ENCODE measurements around the gene MEA1. TPM values are rescaled to one million over a fixed set of nuclear protein-coding genes. Genes with fewer than 3 reads are reported as not detected.

The MEA1 gene
- total RNA-seq, 1 experiment from 2014 or later: 200 TPM

- in situ Hi-C loops (cut with HindIII; ENCODE audit: low pct_unique_long_range_greater_than_20kb, low sequenced_read_pairs): no loop called here
- no peak for DNase-seq (ENCODE audit: low read depth)
Measured at GRCh38 chr6:42963179-42963854, 50.4 kb downstream of the MEA1 start.

- in situ Hi-C loops (cut with HindIII; ENCODE audit: low pct_unique_long_range_greater_than_20kb, low sequenced_read_pairs): no loop called here
- DNase-seq (ENCODE audit: low read depth): no peak
Measured at GRCh38 chr6:42962502-42963178, 51.1 kb downstream of the MEA1 start.

GRCh38 chr6:42962096-42962495 is 51.6 kb downstream of the MEA1 start:
- DNase-seq (ENCODE audit: low read depth): no peak
- in situ Hi-C loops (cut with HindIII; ENCODE audit: low pct_unique_long_range_greater_than_20kb, low sequenced_read_pairs): no loop called here

Other genes starting within 250 kb of the MEA1 start
- 1.9 TPM in 2 replicates for gene BICRAL, start 231.9 kb downstream of the MEA1 start, total RNA-seq (2014; rRNA removed; shearing (Covaris generic); ENCODE audit: low replicate concordance)
- gene RPL7L1, start 134.3 kb downstream of the MEA1 start, total RNA-seq (2014; rRNA removed; shearing (Covaris generic); ENCODE audit: low replicate concordance): 116 and 181 TPM in 2 replicates
- not detected in 2 replicates for gene PTCRA, start 97.9 kb downstream of the MEA1 start, total RNA-seq (2014; rRNA removed; shearing (Covaris generic); ENCODE audit: low replicate concordance)
- 69.2 and 70.4 TPM in 2 replicates for gene CNPY3, start 84.5 kb downstream of the MEA1 start, total RNA-seq (2014; rRNA removed; shearing (Covaris generic); ENCODE audit: low replicate concordance)
- 1.5 TPM in 1 of 2 replicates, not detected in the other for gene GNMT, start 53.2 kb downstream of the MEA1 start, total RNA-seq (2014; rRNA removed; shearing (Covaris generic); ENCODE audit: low replicate concordance)
- 29.2 and 31.4 TPM in 2 replicates for gene PEX6, start 34.8 kb downstream of the MEA1 start, total RNA-seq (2014; rRNA removed; shearing (Covaris generic); ENCODE audit: low replicate concordance)
- 41.1 and 50.7 TPM in 2 replicates for gene PPP2R5D, start 29.4 kb downstream of the MEA1 start, total RNA-seq (2014; rRNA removed; shearing (Covaris generic); ENCODE audit: low replicate concordance)
- gene KLHDC3, start 303 bp upstream of the MEA1 start, total RNA-seq (2014; rRNA removed; shearing (Covaris generic); ENCODE audit: low replicate concordance): 140 and 145 TPM in 2 replicates
- gene RRP36, start 7.7 kb upstream of the MEA1 start, total RNA-seq (2014; rRNA removed; shearing (Covaris generic); ENCODE audit: low replicate concordance): 79.1 and 98.6 TPM in 2 replicates
- gene CUL7, start 39.9 kb upstream of the MEA1 start, total RNA-seq (2014; rRNA removed; shearing (Covaris generic); ENCODE audit: low replicate concordance): 39.2 TPM in 2 replicates
- gene MRPL2, start 45.5 kb upstream of the MEA1 start, total RNA-seq (2014; rRNA removed; shearing (Covaris generic); ENCODE audit: low replicate concordance): 47.5 and 50.5 TPM in 2 replicates
- gene KLC4, start 45.7 kb upstream of the MEA1 start, total RNA-seq (2014; rRNA removed; shearing (Covaris generic); ENCODE audit: low replicate concordance): 49.3 and 61.6 TPM in 2 replicates
- 45.4 and 69.5 TPM in 2 replicates for gene PTK7, start 62.4 kb upstream of the MEA1 start, total RNA-seq (2014; rRNA removed; shearing (Covaris generic); ENCODE audit: low replicate concordance)
- gene SRF, start 157.3 kb upstream of the MEA1 start, total RNA-seq (2014; rRNA removed; shearing (Covaris generic); ENCODE audit: low replicate concordance): 16.4 and 26.1 TPM in 2 replicates
- gene CUL9, start 168.2 kb upstream of the MEA1 start, total RNA-seq (2014; rRNA removed; shearing (Covaris generic); ENCODE audit: low replicate concordance): 10.6 and 15.7 TPM in 2 replicates
- 187 and 194 TPM in 2 replicates for gene DNPH1, start 215.5 kb upstream of the MEA1 start, total RNA-seq (2014; rRNA removed; shearing (Covaris generic); ENCODE audit: low replicate concordance)
- not detected in 2 replicates for gene TTBK1, start 229.5 kb upstream of the MEA1 start, total RNA-seq (2014; rRNA removed; shearing (Covaris generic); ENCODE audit: low replicate concordance)

All from Caki2 (cell line).